Measurements from ENCODE around the gene ADORA2B. TPM values are rescaled to one million over a fixed set of nuclear protein-coding genes. Genes with fewer than 3 reads are reported as not detected.
A peak's percentile ranks its signal among the peaks of the same experiment; 100 is the strongest.
"Not testable (repeated sequence)": the region's sequence is repeated elsewhere in the genome, so short reads cannot be mapped to it uniquely, and the experiment has no call there.

Gene ADORA2B
- total RNA-seq, 4 donors from 2014 or later, result 41.4 to 68.9 (median 52.0) TPM

- H3K27ac ChIP-seq, result no peak overlapping the region
- H3K4me1 ChIP-seq, result peaks cover 0 to 27% (median 9%) of the 10 kb centered on the region in 4 donors
- H3K36me3 ChIP-seq, result peaks cover 0 to 15% (median 2%) of the 10 kb centered on the region in 4 donors
- H3K9me3 ChIP-seq, result no peaks in the 10 kb centered on the region
- in situ Hi-C loops (cut with MboI; ENCODE audit: low pct_ligation_motif_present in 1 of 4, low pct_unique_long_range_greater_than_20kb in 1 of 4, low sequenced_read_pairs in 3 of 4) (no loop called here), intact Hi-C loops (cut with DNase I; ENCODE audit: low total_unique reads) (no loop called here)
- TF ChIP-seq EP300 (IDR thresholded peaks at IDR 0.05; ENCODE audit: low read depth) (no peak), POLR2AphosphoS5 (IDR thresholded peaks at IDR 0.05) (no peak), POLR2A (IDR thresholded peaks at IDR 0.05) (no peak)
- TF ChIP-seq, protein P1, sequence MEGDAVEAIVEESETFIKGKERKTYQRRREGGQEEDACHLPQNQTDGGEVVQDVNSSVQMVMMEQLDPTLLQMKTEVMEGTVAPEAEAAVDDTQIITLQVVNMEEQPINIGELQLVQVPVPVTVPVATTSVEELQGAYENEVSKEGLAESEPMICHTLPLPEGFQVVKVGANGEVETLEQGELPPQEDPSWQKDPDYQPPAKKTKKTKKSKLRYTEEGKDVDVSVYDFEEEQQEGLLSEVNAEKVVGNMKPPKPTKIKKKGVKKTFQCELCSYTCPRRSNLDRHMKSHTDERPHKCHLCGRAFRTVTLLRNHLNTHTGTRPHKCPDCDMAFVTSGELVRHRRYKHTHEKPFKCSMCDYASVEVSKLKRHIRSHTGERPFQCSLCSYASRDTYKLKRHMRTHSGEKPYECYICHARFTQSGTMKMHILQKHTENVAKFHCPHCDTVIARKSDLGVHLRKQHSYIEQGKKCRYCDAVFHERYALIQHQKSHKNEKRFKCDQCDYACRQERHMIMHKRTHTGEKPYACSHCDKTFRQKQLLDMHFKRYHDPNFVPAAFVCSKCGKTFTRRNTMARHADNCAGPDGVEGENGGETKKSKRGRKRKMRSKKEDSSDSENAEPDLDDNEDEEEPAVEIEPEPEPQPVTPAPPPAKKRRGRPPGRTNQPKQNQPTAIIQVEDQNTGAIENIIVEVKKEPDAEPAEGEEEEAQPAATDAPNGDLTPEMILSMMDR (IDR thresholded peaks at IDR 0.05), result no peak
- no peak for DNase-seq
- no peaks in the 10 kb centered on the region for H3K27me3 ChIP-seq
- 88 to 100% methylated on average over 2 of the region's 2 CpGs for WGBS, 2 donors (ENCODE audit: low coverage in 1 of 2)
- H3K4me3 ChIP-seq, result no peak overlapping the region
Observed at GRCh38 chr17:15977894-15978293, 33.0 kb downstream of the ADORA2B start.

- no peak for TF ChIP-seq POLR2AphosphoS5 (IDR thresholded peaks at IDR 0.05)
- TF ChIP-seq, protein P1 (IDR thresholded peaks at IDR 0.05), result no peak
- no peak for TF ChIP-seq EP300 (IDR thresholded peaks at IDR 0.05; ENCODE audit: low read depth)
- no peak for TF ChIP-seq POLR2A (IDR thresholded peaks at IDR 0.05)
- H3K27me3 ChIP-seq, result no peaks in the 10 kb centered on the region
- no peak overlapping the region for H3K27ac ChIP-seq
- intact Hi-C loops (cut with DNase I; ENCODE audit: low total_unique reads), result no loop called here
- H3K4me3 ChIP-seq, result no peak overlapping the region
- H3K9me3 ChIP-seq, result no peaks in the 10 kb centered on the region
- 79 to 93% methylated on average over 1 of the region's 1 CpG for WGBS, 2 donors (ENCODE audit: low coverage in 1 of 2)
- no peak for DNase-seq
- peaks cover 0 to 15% (median 2%) of the 10 kb centered on the region in 4 donors for H3K36me3 ChIP-seq
- in situ Hi-C loops (cut with MboI; ENCODE audit: low pct_ligation_motif_present in 1 of 4, low pct_unique_long_range_greater_than_20kb in 1 of 4, low sequenced_read_pairs in 3 of 4), result no loop called here
- peaks cover 0 to 27% (median 9%) of the 10 kb centered on the region in 4 donors for H3K4me1 ChIP-seq
Observed at GRCh38 chr17:15978606-15979005, 33.7 kb downstream of the ADORA2B start.

DNA sequence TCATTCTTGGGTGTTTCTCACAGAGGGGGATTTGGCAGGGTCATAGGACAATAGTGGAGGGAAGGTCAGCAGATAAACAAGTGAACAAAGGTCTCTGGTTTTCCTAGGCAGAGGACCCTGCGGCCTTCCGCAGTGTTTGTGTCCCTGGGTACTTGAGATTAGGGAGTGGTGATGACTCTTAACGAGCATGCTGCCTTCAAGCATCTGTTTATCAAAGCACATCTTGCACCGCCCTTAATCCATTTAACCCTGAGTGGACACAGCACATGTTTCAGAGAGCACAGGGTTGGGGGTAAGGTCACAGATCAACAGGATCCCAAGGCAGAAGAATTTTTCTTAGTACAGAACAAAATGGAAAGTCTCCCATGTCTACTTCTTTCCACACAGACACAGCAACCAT lies 34.1 kb downstream of the ADORA2B start:
- DNase-seq; H3K27me3 ChIP-seq; H3K9me3 ChIP-seq; H3K4me3 ChIP-seq; H3K27ac ChIP-seq; in situ Hi-C loops (cut with MboI; ENCODE audit: low pct_ligation_motif_present in 1 of 4, low pct_unique_long_range_greater_than_20kb in 1 of 4, low sequenced_read_pairs in 3 of 4); intact Hi-C loops (cut with DNase I; ENCODE audit: low total_unique reads): not testable (repeated sequence)
- peaks cover 0 to 27% (median 9%) of the 10 kb centered on the region in 4 donors for H3K4me1 ChIP-seq
- H3K36me3 ChIP-seq, result peaks cover 0 to 15% (median 3%) of the 10 kb centered on the region in 4 donors
- 70% methylated on average over 4 of the region's 4 CpGs; no CpG with 5 or more reads in 1 of the 2 donors for WGBS, 2 donors (ENCODE audit: low coverage in 1 of 2)

GRCh38 chr17:15981208-15981607 lies 36.3 kb downstream of the ADORA2B start:
- intact Hi-C loops (cut with DNase I; ENCODE audit: low total_unique reads) (no loop called here), in situ Hi-C loops (cut with MboI; ENCODE audit: low pct_ligation_motif_present in 1 of 4, low pct_unique_long_range_greater_than_20kb in 1 of 4, low sequenced_read_pairs in 3 of 4) (no loop called here)
- peak overlapping the region; percentile 64 to 75 (median 69) for H3K27ac ChIP-seq
- H3K4me1 ChIP-seq, result peaks cover 0 to 30% (median 9%) of the 10 kb centered on the region in 4 donors
- no peaks in the 10 kb centered on the region for H3K27me3 ChIP-seq
- 0 to 26% methylated on average over 2 of the region's 2 CpGs for WGBS, 2 donors (ENCODE audit: low coverage in 1 of 2)
- no peak for DNase-seq
- H3K9me3 ChIP-seq, result no peaks in the 10 kb centered on the region
- H3K36me3 ChIP-seq, result peaks cover 0 to 17% (median 7%) of the 10 kb centered on the region in 4 donors
- TF ChIP-seq, protein P1 (IDR thresholded peaks at IDR 0.05), result no peak
- TF ChIP-seq EP300 (IDR thresholded peaks at IDR 0.05; ENCODE audit: low read depth) (no peak), POLR2AphosphoS5 (IDR thresholded peaks at IDR 0.05) (peak in 1 of 3 donors; percentile 20), POLR2A (IDR thresholded peaks at IDR 0.05) (peak; percentile 21)
- H3K4me3 ChIP-seq, result no peak overlapping the region
